ENCODE data around the gene DAAM2.

DNA sequence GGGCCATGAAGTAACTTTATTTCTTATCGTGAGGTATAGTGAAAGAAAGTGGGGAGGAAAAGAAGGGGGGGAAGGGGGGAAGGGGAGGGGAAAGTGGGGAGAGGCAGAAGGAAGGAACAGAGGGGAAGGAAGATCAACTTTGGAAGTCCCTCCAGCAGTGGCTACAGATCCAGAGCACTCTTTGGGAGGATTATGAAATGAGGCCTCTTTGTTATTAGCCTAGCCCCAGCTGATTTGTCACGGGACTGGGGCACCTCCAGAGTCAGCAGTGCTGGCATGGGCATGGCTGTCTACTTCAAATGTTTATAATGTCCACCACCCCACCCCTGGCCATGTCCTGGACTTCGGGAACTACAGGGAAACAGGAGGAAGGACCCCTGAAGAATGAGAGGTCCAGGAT is 134.5 kb downstream of the DAAM2 start:
- TF ChIP-seq EZH2 (IDR thresholded peaks at IDR 0.05; ENCODE audit: low read length), result no peak
- TF ChIP-seq, protein P1, sequence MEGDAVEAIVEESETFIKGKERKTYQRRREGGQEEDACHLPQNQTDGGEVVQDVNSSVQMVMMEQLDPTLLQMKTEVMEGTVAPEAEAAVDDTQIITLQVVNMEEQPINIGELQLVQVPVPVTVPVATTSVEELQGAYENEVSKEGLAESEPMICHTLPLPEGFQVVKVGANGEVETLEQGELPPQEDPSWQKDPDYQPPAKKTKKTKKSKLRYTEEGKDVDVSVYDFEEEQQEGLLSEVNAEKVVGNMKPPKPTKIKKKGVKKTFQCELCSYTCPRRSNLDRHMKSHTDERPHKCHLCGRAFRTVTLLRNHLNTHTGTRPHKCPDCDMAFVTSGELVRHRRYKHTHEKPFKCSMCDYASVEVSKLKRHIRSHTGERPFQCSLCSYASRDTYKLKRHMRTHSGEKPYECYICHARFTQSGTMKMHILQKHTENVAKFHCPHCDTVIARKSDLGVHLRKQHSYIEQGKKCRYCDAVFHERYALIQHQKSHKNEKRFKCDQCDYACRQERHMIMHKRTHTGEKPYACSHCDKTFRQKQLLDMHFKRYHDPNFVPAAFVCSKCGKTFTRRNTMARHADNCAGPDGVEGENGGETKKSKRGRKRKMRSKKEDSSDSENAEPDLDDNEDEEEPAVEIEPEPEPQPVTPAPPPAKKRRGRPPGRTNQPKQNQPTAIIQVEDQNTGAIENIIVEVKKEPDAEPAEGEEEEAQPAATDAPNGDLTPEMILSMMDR (optimal IDR thresholded peaks at IDR 0.05 in 1 of 3, IDR thresholded peaks at IDR 0.05 in 1 of 3, conservative IDR thresholded peaks at IDR 0.05 in 1 of 3; ENCODE audit: extremely low read depth in 1 of 3, insufficient read depth in 2 of 3, low read length in 3 of 3), result no peak
